ENCODE measurements around the gene MSL3. TPM values are rescaled to one million over a fixed set of nuclear protein-coding genes. Genes with fewer than 3 reads are reported as not detected.
A peak's percentile ranks its signal among the peaks of the same experiment; 100 is the strongest.

Gene MSL3, protein sequence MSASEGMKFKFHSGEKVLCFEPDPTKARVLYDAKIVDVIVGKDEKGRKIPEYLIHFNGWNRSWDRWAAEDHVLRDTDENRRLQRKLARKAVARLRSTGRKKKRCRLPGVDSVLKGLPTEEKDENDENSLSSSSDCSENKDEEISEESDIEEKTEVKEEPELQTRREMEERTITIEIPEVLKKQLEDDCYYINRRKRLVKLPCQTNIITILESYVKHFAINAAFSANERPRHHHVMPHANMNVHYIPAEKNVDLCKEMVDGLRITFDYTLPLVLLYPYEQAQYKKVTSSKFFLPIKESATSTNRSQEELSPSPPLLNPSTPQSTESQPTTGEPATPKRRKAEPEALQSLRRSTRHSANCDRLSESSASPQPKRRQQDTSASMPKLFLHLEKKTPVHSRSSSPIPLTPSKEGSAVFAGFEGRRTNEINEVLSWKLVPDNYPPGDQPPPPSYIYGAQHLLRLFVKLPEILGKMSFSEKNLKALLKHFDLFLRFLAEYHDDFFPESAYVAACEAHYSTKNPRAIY
- total RNA-seq, result 10 to 100 TPM; 22.8 to 61.1 (median 35.1) TPM

DNA sequence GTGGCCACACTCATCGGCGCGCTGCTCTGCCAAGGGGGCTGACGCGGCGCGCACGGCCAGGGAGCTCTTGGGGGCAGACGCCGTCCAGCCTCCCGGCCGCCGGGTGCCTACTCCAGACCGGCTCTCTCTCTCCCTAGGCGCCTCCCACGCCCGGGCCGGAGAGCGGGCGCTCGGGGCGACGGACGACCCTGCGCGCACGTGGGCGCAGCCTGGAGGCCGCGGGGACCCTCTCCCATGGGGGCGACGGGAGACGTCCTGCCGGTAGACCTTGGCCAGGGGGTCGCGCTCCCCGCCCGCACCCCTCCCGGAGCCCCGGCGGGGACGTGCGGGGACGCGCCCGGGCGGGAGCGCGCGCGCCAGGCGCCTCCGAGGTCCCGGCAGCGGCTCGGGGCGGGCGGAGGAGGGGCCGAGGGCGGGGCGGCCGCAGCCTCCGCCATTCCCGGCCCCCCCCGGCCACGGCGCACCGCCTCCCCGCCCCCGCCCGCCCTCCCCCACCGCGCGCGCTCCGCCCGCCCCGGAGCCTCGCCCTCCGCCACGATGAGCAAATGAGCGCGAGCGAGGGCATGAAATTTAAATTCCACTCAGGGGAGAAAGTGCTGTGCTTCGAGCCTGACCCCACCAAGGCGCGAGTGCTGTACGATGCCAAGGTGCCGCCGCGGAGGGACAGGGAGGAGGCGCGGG lies at the start of gene MSL3:
TSS of gene MSL3 (plus strand) at position 519 of the 681 bp plus-strand sequence. CDS start at position 546, 27 bp downstream.
- ATAC-seq (peak; percentile 64 to 71), DNase-seq (peak; percentile 23 to 66)
- Histone ChIP-seq H3K4me3 (peak within 1 kb of the TSS; percentile 71 to 82 (median 77)), H3K9me3 (no peaks in the 10 kb centered on the region), H3K4me1 (peaks cover 0 to 3% of the 10 kb centered on the region in 2 donors), H3K36me3 (peaks cover 0 to 22% of the 10 kb centered on the region in 2 donors), H3K27ac (peak within 1 kb of the TSS; percentile 83 to 95 (median 91)), H3K27me3 (no peaks in the 10 kb centered on the region)
- peak; percentile 63 to 67 for TF ChIP-seq POLR2A (IDR thresholded peaks at IDR 0.05)
- TF ChIP-seq, protein P1, sequence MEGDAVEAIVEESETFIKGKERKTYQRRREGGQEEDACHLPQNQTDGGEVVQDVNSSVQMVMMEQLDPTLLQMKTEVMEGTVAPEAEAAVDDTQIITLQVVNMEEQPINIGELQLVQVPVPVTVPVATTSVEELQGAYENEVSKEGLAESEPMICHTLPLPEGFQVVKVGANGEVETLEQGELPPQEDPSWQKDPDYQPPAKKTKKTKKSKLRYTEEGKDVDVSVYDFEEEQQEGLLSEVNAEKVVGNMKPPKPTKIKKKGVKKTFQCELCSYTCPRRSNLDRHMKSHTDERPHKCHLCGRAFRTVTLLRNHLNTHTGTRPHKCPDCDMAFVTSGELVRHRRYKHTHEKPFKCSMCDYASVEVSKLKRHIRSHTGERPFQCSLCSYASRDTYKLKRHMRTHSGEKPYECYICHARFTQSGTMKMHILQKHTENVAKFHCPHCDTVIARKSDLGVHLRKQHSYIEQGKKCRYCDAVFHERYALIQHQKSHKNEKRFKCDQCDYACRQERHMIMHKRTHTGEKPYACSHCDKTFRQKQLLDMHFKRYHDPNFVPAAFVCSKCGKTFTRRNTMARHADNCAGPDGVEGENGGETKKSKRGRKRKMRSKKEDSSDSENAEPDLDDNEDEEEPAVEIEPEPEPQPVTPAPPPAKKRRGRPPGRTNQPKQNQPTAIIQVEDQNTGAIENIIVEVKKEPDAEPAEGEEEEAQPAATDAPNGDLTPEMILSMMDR (IDR thresholded peaks at IDR 0.05 in 4 of 5, conservative IDR thresholded peaks at IDR 0.05 in 1 of 5), result no peak
- in situ Hi-C loops (cut with MboI; ENCODE audit: low sequenced_read_pairs in 4 of 4), result loop anchor here (25.0 kb wide), 3 partner anchors 221 to 621 kb away; no protein-coding TSS in a partner anchor
- intact Hi-C loops (cut with DNase I; ENCODE audit: low total_unique reads), result loop anchor here (1.0 to 5.0 kb wide), 3 partner anchors 33 to 225 kb away; partner anchors contain the start of gene ARHGAP6

DNA sequence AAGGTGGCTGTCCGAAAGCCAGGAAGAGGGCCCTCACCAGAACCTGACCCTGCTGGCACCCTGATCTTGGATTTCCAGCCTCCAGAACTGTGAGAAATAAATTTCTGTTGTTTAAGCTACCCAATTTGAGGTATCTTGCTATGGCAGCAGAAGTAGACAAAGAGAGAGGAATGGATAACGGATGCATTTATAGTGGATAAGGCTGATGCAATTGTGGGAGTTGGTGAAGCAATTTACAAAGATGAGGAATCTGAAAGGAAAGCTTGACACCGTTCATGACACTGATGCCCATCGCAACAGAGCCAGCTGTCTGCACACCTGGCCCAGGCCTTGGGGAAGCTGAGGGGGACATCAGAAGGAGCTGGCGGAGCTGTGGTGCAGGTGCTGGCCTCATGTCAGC lies 35.7 kb upstream of the MSL3 start:
- H3K4me1 ChIP-seq, result peaks cover 0 to 3% of the 10 kb centered on the region in 2 donors
- no peak overlapping the region for H3K27ac ChIP-seq
- intact Hi-C loops (cut with DNase I; ENCODE audit: low total_unique reads), result no loop called here
- H3K4me3 ChIP-seq, result no peak overlapping the region
- no peak for ATAC-seq
- DNase-seq, result no peak
- H3K27me3 ChIP-seq, result no peaks in the 10 kb centered on the region
- no peaks in the 10 kb centered on the region for H3K36me3 ChIP-seq
- in situ Hi-C loops (cut with MboI; ENCODE audit: low sequenced_read_pairs in 4 of 4), result loop anchor here in 2 of 4 donors (5.0 to 10.0 kb wide), 2 partner anchors 188 to 190 kb away; no protein-coding TSS in a partner anchor
- no peaks in the 10 kb centered on the region for H3K9me3 ChIP-seq
- TF ChIP-seq, protein P1 (IDR thresholded peaks at IDR 0.05 in 4 of 5, conservative IDR thresholded peaks at IDR 0.05 in 1 of 5), result no peak
- TF ChIP-seq POLR2A (IDR thresholded peaks at IDR 0.05), result no peak

DNA sequence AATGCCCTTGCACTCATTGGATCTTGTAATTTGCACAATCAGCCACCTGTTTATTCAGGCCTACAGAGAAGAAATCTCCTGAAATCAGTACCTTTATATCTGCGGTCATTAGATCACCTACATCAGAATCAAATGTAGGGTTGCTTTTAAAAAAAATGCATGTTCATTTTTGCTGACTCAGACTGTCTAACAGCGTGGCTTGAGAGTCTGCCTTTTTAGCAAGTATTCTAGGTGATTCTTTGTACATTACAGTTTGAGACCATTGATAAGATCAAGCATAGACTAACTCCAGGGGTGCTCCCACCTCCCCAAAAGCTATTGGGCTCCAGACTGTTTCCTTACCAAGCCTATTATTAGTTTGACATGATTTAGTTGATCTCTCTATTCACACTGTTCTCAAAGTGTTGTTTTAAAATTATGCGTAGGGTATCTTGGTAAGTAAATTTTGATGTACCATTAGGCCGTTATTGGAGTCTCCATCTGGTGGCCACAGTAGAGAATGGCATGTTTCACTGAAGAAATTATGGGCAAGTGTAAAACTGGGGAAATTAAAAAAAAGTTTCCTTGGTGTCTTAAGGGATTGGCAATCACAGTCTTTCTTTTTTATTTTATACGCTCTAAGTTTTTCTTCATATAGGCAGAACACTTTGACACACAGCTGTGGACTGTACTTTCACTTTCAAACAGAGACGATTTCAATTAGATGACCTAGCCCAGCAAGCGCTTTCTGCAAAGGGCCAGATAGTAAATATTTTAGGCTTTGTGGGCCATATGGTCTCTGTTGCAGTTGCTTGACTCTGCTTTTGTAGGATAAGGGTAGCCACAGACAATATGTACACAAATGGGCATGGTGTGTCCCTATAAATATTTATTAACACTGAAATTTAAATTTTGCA lies 33.7 kb upstream of the MSL3 start:
- H3K4me3 ChIP-seq, result peak overlapping the region in 1 of 4 donors; percentile 16
- H3K9me3 ChIP-seq, result no peaks in the 10 kb centered on the region
- H3K27me3 ChIP-seq, result no peaks in the 10 kb centered on the region
- DNase-seq (no peak), ATAC-seq (peak; percentile 47 to 56)
- in situ Hi-C loops (cut with MboI; ENCODE audit: low sequenced_read_pairs in 4 of 4), result loop anchor here (5.0 to 25.0 kb wide), 3 partner anchors 190 to 587 kb away; no protein-coding TSS in a partner anchor
- intact Hi-C loops (cut with DNase I; ENCODE audit: low total_unique reads), result loop anchor here (1.0 to 5.0 kb wide), 4 partner anchors 34 to 582 kb away; partner anchors contain the start of gene MSL3
- TF ChIP-seq, protein P1 (IDR thresholded peaks at IDR 0.05 in 4 of 5, conservative IDR thresholded peaks at IDR 0.05 in 1 of 5), result peak; percentile 61 to 67 (median 66)
- no peak for TF ChIP-seq POLR2A (IDR thresholded peaks at IDR 0.05)
- H3K27ac ChIP-seq, result no peak overlapping the region
- no peaks in the 10 kb centered on the region for H3K36me3 ChIP-seq
- peaks cover 0 to 3% of the 10 kb centered on the region in 2 donors for H3K4me1 ChIP-seq

All from gastrocnemius medialis (tissue), 4 donors.